ENCODE results near the gene CHERP.

- TF ChIP-seq CTCF (conservative IDR thresholded peaks at IDR 0.05 in 1 of 2, IDR thresholded peaks at IDR 0.05 in 1 of 2; ENCODE audit: extremely low read depth in 1 of 2, insufficient read depth in 1 of 2, low read depth in 1 of 2, low read length in 2 of 2) (no peak), EZH2 (IDR thresholded peaks at IDR 0.05; ENCODE audit: borderline replicate concordance, low read length) (no peak)
Measured at GRCh38 chr19:16521715-16522289, 20.4 kb downstream of the CHERP start.

Data from mammary epithelial cell (primary cell).